ENCODE results near the gene LIN7A. TPM values are rescaled to one million over a fixed set of nuclear protein-coding genes. Genes with fewer than 3 reads are reported as not detected.

LIN7A gene
- total and polyA plus RNA-seq, 2 of the 8 experiments (the other 6 are each of a cell fraction or from before 2014, with no cell fraction given) = 5.8 to 22.0 TPM

DNA sequence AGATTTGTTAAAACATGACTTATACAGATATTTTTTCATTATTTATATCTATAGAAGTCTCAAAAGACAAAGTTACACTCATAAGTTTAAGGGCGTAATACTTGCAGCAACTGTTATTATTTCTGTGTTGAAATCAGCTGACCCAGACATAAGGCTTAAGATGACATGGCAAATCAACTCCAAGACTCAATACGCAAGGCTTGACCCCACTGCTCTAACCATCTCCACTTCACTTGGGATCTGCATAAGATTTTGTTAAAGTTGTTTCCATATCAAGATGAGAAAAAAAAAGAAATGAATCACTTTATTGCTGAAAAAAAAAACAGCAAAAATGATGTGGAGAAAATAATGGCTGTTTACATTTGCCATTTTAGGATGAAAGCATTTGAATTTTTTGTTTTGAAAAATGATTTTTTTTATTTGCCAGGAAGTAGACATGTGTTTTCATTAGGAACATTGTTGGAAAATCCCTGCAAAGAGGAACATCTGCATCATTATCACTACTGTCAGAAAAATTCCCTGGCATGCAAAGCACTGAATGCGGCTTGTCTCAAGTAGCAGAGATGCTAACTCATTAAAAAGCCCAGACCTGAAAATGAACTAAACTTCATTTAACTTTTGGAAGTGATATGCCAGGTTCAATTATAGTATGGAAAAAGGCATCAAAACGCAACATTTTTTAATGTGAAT lies 73.5 kb downstream of the LIN7A start:
- Histone ChIP-seq H2BK12ac (ENCODE audit: low read depth, low read length) (no peak overlapping the region), H3K18ac (ENCODE audit: extremely low read depth, low read length) (no peak overlapping the region), H3K4me3 (ENCODE audit: extremely low read depth in 1 of 4, insufficient read depth in 2 of 4, low read depth in 3 of 4, low read length in 4 of 4) (no peak overlapping the region), H4K5ac (ENCODE audit: insufficient read length, low read depth, low read length) (no peak overlapping the region), H3K4me2 (ENCODE audit: insufficient read depth in 1 of 2, low read depth in 2 of 2, low read length in 2 of 2) (no peak overlapping the region), H3K27me3 (replicated peaks in 1 of 4; ENCODE audit: control insufficient read depth in 3 of 4, extremely low read depth in 1 of 4, insufficient read depth in 3 of 4, low read length in 3 of 4) (no peaks in the 10 kb centered on the region), H4K20me1 (replicated peaks in 1 of 2; ENCODE audit: control insufficient read depth in 1 of 2, insufficient read depth in 2 of 2, low read length in 2 of 2) (no peaks in the 10 kb centered on the region), H3K14ac (ENCODE audit: insufficient read length) (no peak overlapping the region), H4K91ac (replicated peaks; ENCODE audit: insufficient read length, low read length) (no peak overlapping the region), H3K4me1 (replicated peaks in 1 of 4; ENCODE audit: control insufficient read depth in 3 of 4, insufficient read depth in 4 of 4, low read length in 3 of 4) (no peaks in the 10 kb centered on the region), H3K4ac (replicated peaks; ENCODE audit: insufficient read length, low read depth, low read length) (no peak overlapping the region), H3K23ac (ENCODE audit: insufficient read length) (no peak overlapping the region), H3K36me3 (ENCODE audit: control insufficient read depth in 2 of 4, insufficient read depth in 4 of 4, low read length in 3 of 4) (no peaks in the 10 kb centered on the region; a peak in 1 of 8 replicates), H2AK5ac (ENCODE audit: low read depth, low read length) (no peak overlapping the region), H2BK5ac (ENCODE audit: low read depth, low read length) (no peak overlapping the region), H3K79me2 (ENCODE audit: control insufficient read depth in 1 of 2, insufficient read depth in 2 of 2, low read length in 2 of 2) (no peaks in the 10 kb centered on the region), H2BK20ac (ENCODE audit: low read length) (no peak overlapping the region), H2AFZ (ENCODE audit: low read length) (no peak overlapping the region), H3K23me2 (ENCODE audit: low read depth, low read length) (no peaks in the 10 kb centered on the region), H3K56ac (replicated peaks; ENCODE audit: insufficient read length, low read depth, low read length) (no peak overlapping the region), H3K79me1 (ENCODE audit: low read depth, low read length) (no peaks in the 10 kb centered on the region), H3K27ac (ENCODE audit: low read depth, low read length) (no peak overlapping the region), H4K8ac (ENCODE audit: extremely low read depth, insufficient read depth, low read length) (no peak overlapping the region), H2BK15ac (ENCODE audit: low read length) (no peak overlapping the region), H3K9me3 (ENCODE audit: insufficient read depth in 2 of 2, low read depth in 1 of 2, low read length in 1 of 2) (no peaks in the 10 kb centered on the region), H3K9ac (replicated peaks in 1 of 4; ENCODE audit: extremely low read depth in 1 of 4, low read depth in 3 of 4, low read length in 3 of 4) (no peak overlapping the region), H2BK120ac (replicated peaks; ENCODE audit: low read depth, low read length) (no peak overlapping the region)
- DNase-seq (ENCODE audit: low read depth in 1 of 2, low spot score in 2 of 2) (no peak), FAIRE-seq (no peak)
- ChIA-PET CTCF (ENCODE audit: partially characterized antibody) (no interaction called here), POLR2A (ENCODE audit: partially characterized antibody) (no interaction called here)
- WGBS, 2 experiments (ENCODE audit: extremely low coverage in 1 of 2, insufficient coverage in 1 of 2, insufficient read length in 1 of 2, insufficient replicate concordance in 2 of 2, low coverage in 1 of 2, low lambda C conversion rate in 2 of 2, missing lambda C conversion rate in 1 of 2) = 90% methylated on average over 4 of the region's 4 CpGs; no CpG with 5 or more reads in 1 of the 2 experiments
- TF ChIP-seq CHD2 (IDR thresholded peaks at IDR 0.05; ENCODE audit: low read length) (no peak), FOSL1 (IDR thresholded peaks at IDR 0.05; ENCODE audit: insufficient read depth, low read depth, low read length) (no peak), CEBPB (IDR thresholded peaks at IDR 0.05; ENCODE audit: low read depth, low read length) (no peak), ZNF274 (IDR thresholded peaks at IDR 0.05; ENCODE audit: borderline replicate concordance, extremely low read depth, low read length) (no peak), SIN3A (conservative IDR thresholded peaks at IDR 0.05 in 1 of 2, IDR thresholded peaks at IDR 0.05 in 1 of 2; ENCODE audit: low read depth in 1 of 2, low read length in 2 of 2) (no peak), SP1 (IDR thresholded peaks at IDR 0.05; ENCODE audit: low read depth, low read length) (no peak), SAP30 (IDR thresholded peaks at IDR 0.05; ENCODE audit: insufficient read depth, insufficient replicate concordance, low read length) (no peak), TCF12 (IDR thresholded peaks at IDR 0.05; ENCODE audit: low read depth, low read length) (no peak), BACH1 (IDR thresholded peaks at IDR 0.05; ENCODE audit: low read length) (no peak), EGR1 (IDR thresholded peaks at IDR 0.05; ENCODE audit: borderline replicate concordance, low read depth, low read length) (no peak), SP2 (IDR thresholded peaks at IDR 0.05; ENCODE audit: low read length) (no peak), SIRT6 (IDR thresholded peaks at IDR 0.05; ENCODE audit: low read length) (no peak), POU5F1 (IDR thresholded peaks at IDR 0.05; ENCODE audit: low read depth, low read length) (no peak)
- TF ChIP-seq, protein P1, sequence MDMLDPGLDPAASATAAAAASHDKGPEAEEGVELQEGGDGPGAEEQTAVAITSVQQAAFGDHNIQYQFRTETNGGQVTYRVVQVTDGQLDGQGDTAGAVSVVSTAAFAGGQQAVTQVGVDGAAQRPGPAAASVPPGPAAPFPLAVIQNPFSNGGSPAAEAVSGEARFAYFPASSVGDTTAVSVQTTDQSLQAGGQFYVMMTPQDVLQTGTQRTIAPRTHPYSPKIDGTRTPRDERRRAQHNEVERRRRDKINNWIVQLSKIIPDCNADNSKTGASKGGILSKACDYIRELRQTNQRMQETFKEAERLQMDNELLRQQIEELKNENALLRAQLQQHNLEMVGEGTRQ (IDR thresholded peaks at IDR 0.05; ENCODE audit: low read length) = no peak
